Astrocyte (in vitro differentiated cells and primary cell): ENCODE data around the gene SPSB1.

Source experiments
- EZH2 ChIP-seq: IDR thresholded peaks from 2 replicates; pipeline ENCODE4 v1.6.1; 2012; ENCODE audit warnings: mild to moderate bottlenecking, low read length, inconsistent platforms; ENCODE audit not compliant: insufficient read depth
- TF ChIP-seq, protein P1 (sequence below): IDR thresholded peaks from 2 replicates; pipeline ENCODE4 v1.5.1; 2011; ENCODE audit warnings: low read depth, mild to moderate bottlenecking, inconsistent platforms, low read length, moderate library complexity; ENCODE audit not compliant: insufficient read depth

DNA sequence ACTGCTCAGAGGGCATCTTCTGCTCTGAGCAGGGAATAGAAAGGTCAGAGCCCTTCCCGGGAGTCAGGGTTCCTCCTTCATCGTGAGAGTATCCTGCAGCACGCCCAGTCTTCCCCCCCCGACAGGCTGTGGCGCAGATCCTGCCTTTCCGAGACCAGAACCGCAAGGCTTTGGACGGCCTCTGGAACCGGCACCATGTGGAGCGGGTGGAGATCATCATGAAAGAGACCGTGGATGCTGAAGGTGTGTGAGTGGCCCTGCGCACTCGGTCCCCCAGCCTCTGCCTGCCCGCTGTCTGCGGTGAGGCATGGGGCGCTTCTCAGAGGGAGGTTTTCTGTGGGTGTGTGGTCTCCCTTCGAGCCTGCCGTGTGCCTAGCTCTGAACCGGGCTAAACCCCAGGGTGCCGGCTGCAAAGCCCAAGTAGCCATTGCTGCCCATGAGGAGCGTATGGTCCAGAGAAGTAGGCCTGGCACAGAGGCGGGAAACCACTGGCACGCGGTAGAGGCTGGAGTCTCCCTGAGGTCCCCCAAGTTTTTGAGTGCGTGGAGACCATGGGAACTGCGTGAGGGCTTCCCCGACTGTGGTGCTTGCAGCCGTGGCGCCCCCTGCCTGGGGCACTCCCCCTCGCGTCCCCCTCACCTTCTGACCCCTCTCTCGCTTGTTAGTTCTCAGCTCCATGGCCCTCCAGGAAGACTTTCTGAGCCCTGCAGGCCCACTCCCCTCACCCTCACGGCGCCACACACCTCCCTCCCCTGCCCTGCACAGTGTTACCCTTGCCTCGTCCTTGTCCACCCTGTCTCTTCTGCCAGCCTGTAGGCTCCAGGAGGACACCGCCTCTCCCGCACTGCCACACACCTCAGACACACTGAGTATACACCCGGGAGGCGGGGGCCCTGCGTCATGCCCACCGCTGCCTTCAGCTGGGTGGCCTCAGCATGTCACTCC is 45.6 kb upstream of the SPSB1 start:
- no peak for TF ChIP-seq EZH2
- TF ChIP-seq, protein P1, sequence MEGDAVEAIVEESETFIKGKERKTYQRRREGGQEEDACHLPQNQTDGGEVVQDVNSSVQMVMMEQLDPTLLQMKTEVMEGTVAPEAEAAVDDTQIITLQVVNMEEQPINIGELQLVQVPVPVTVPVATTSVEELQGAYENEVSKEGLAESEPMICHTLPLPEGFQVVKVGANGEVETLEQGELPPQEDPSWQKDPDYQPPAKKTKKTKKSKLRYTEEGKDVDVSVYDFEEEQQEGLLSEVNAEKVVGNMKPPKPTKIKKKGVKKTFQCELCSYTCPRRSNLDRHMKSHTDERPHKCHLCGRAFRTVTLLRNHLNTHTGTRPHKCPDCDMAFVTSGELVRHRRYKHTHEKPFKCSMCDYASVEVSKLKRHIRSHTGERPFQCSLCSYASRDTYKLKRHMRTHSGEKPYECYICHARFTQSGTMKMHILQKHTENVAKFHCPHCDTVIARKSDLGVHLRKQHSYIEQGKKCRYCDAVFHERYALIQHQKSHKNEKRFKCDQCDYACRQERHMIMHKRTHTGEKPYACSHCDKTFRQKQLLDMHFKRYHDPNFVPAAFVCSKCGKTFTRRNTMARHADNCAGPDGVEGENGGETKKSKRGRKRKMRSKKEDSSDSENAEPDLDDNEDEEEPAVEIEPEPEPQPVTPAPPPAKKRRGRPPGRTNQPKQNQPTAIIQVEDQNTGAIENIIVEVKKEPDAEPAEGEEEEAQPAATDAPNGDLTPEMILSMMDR = no peak
